ENCODE data around the gene MYBPH. TPM values are rescaled to one million over a fixed set of nuclear protein-coding genes. Genes with fewer than 3 reads are reported as not detected.

The MYBPH gene
- total RNA-seq, 1 donor from 2014 or later: not detected

DNA sequence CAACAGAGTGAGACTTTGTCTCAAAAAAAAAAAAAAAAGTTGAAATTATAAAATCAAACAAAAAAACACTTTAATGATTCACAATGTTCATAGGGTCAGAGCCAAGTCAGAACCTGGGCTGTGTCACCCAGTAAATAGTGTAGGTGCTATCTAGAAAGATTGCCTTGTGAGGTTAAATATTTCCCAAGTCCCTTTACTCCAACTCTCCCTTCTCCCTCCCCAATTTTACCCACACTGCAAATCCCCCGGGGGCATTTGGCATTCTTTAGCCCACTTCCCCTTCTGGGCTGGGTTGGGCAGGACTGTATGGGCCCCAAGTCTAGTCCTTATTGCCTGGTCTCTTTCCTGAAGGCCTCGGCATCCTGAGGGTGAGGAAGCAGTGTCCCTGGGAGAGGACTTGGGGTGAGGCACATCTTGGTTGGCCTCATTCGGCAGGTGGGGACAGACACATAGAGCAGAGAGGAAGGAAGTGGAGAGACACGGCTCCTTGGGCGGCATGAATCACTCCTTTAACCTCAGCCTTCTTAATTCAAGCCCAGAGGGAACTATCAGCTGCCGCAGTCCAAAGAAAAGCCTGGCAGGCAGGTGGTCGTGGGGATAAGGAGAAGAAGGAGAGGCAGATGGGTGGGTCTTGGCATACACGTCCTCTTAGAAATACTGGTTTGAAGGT, 39.9 kb downstream of the MYBPH start:
- no peaks in the 10 kb centered on the region for H3K36me3 Mint-ChIP-seq (ENCODE audit: low read depth, unreplicated experiment)
- TF ChIP-seq, protein P1, sequence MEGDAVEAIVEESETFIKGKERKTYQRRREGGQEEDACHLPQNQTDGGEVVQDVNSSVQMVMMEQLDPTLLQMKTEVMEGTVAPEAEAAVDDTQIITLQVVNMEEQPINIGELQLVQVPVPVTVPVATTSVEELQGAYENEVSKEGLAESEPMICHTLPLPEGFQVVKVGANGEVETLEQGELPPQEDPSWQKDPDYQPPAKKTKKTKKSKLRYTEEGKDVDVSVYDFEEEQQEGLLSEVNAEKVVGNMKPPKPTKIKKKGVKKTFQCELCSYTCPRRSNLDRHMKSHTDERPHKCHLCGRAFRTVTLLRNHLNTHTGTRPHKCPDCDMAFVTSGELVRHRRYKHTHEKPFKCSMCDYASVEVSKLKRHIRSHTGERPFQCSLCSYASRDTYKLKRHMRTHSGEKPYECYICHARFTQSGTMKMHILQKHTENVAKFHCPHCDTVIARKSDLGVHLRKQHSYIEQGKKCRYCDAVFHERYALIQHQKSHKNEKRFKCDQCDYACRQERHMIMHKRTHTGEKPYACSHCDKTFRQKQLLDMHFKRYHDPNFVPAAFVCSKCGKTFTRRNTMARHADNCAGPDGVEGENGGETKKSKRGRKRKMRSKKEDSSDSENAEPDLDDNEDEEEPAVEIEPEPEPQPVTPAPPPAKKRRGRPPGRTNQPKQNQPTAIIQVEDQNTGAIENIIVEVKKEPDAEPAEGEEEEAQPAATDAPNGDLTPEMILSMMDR (IDR thresholded peaks at IDR 0.05; ENCODE audit: unreplicated experiment): no peak
- DNase-seq (ENCODE audit: low spot score): no peak
- no peaks in the 10 kb centered on the region for H3K27me3 Mint-ChIP-seq (ENCODE audit: unreplicated experiment)
- no peak overlapping the region for H3K4me3 Mint-ChIP-seq (ENCODE audit: unreplicated experiment)
- H3K4me1 Mint-ChIP-seq (ENCODE audit: unreplicated experiment): peaks cover 8% of the 10 kb centered on the region
- H3K27ac Mint-ChIP-seq (ENCODE audit: unreplicated experiment): no peak overlapping the region
- H3K9me3 Mint-ChIP-seq (ENCODE audit: unreplicated experiment): no peaks in the 10 kb centered on the region

DNA sequence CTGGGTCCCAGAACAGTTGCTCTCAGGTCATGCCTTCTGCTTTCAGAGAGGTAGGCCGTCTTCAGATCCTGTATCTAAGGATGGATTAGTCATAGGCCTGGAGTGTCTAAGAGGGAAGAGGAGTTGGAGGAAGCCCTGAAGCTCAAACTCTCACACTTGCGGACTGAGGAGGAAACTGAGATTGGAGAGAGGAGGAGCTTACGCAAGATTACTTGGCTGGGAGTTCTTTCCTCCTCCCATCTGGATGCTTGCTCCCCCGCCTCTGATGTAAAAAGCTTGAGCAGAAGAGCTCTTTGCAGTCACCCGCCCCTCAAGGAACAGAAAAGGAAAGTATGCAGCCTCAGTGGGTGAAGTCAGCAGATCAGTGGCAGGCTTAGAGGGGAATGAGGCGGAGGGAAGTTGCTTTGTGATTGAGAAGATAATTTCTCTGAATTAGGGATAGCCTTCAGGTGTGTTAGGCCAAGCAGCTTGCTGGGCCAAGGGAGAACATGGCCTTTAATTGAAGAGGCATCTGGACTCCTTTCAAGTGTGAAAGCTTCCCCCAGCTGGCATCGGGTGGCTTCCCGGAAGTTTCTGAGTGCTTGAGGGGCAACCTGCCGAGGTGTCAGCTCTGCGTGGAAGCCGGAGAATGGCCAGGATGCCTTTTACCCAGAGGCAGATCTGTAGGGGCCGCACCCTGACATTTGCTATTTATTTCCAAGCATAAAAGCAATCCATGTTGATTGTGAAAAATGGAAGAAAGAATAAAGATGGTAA, 41.5 kb downstream of the MYBPH start:
- H3K27me3 Mint-ChIP-seq (ENCODE audit: unreplicated experiment): peaks cover 4% of the 10 kb centered on the region
- H3K36me3 Mint-ChIP-seq (ENCODE audit: low read depth, unreplicated experiment): no peaks in the 10 kb centered on the region
- no peak overlapping the region for H3K27ac Mint-ChIP-seq (ENCODE audit: unreplicated experiment)
- H3K4me1 Mint-ChIP-seq (ENCODE audit: unreplicated experiment): peaks cover 13% of the 10 kb centered on the region
- TF ChIP-seq, protein P1 (IDR thresholded peaks at IDR 0.05; ENCODE audit: unreplicated experiment): no peak
- H3K9me3 Mint-ChIP-seq (ENCODE audit: unreplicated experiment): no peaks in the 10 kb centered on the region
- no peak for DNase-seq (ENCODE audit: low spot score)
- no peak overlapping the region for H3K4me3 Mint-ChIP-seq (ENCODE audit: unreplicated experiment)

DNA sequence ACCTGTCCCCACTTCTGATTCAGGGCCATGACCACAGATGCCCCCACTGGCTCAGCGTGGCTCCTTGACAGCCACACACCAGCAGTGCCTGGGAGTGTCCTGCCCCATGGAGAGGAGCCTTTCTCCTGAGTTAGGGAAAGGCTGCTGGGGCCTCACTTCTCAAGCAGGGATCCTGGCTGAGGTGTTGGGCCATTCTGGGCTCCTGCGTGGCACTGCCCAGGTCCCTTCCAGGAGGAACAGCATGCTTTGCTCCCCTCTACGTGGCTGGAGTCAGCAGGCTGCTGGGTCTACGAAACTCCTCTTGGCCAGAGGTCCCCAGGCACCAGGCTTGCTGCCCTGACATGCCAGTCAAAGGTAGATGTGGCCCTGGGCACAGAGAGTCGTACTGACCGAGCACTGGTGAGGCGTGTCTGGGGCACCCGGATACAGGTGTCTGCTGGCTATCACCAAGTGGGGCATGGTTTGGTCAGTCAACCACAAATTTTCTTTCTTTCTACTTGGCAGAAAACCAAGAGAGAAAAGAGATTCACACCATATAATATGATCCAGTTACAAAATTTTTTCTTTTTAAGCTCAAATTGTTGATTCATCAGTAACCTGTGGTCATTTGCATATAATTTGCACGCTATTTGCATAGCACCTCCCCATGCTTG, 44.0 kb downstream of the MYBPH start:
- peaks cover 28% of the 10 kb centered on the region for H3K4me1 Mint-ChIP-seq (ENCODE audit: unreplicated experiment)
- no peak overlapping the region for H3K4me3 Mint-ChIP-seq (ENCODE audit: unreplicated experiment)
- H3K27ac Mint-ChIP-seq (ENCODE audit: unreplicated experiment): no peak overlapping the region
- no peak for DNase-seq (ENCODE audit: low spot score)
- no peaks in the 10 kb centered on the region for H3K9me3 Mint-ChIP-seq (ENCODE audit: unreplicated experiment)
- no peaks in the 10 kb centered on the region for H3K36me3 Mint-ChIP-seq (ENCODE audit: low read depth, unreplicated experiment)
- peaks cover 11% of the 10 kb centered on the region for H3K27me3 Mint-ChIP-seq (ENCODE audit: unreplicated experiment)
- TF ChIP-seq, protein P1 (IDR thresholded peaks at IDR 0.05; ENCODE audit: unreplicated experiment): no peak

DNA sequence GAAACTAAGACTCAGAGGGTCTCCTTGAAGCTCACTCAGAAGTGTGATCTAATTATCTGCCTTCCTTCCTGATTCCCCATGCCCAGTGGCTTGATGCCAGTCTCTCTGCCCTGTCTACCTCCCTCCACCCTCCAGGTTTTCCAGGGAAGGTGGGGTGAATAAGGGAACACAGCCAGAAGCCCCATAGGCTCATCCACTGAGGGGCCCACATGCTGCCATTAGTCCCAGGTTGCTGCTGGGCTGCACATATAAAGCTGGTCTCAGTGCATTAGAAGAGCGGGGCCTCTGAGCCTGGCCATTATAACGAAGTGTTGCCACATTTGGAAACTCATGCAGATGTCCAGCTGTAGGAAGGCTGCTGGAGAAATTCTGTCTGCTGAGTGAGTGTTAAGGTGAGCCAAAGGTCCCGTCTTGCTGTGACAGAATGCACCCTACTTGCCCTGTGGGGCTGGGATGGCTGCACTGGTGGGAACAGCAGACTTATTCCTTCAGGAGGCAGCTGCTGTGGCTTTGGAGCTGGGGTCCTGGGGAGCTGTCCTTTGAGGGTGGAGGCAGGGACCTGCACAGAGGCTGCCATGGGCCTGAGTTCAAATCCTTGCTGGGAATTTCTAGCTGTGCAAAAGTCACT, 45.2 kb downstream of the MYBPH start:
- TF ChIP-seq, protein P1 (IDR thresholded peaks at IDR 0.05; ENCODE audit: unreplicated experiment): no peak
- Mint-ChIP-seq H3K9me3 (ENCODE audit: unreplicated experiment) (no peaks in the 10 kb centered on the region), H3K27ac (ENCODE audit: unreplicated experiment) (no peak overlapping the region), H3K36me3 (ENCODE audit: low read depth, unreplicated experiment) (no peaks in the 10 kb centered on the region), H3K4me3 (ENCODE audit: unreplicated experiment) (no peak overlapping the region), H3K4me1 (ENCODE audit: unreplicated experiment) (peaks cover 34% of the 10 kb centered on the region), H3K27me3 (ENCODE audit: unreplicated experiment) (peaks cover 11% of the 10 kb centered on the region)
- DNase-seq (ENCODE audit: low spot score): no peak
